Activated CD8-positive, alpha-beta memory T cell treated with anti-CD3 and anti-CD28 coated beads for 24 hours (primary cell): ENCODE results near the gene GASK1A.
"Not testable (repeated sequence)": the region's sequence is repeated elsewhere in the genome, so short reads cannot be mapped to it uniquely, and the experiment has no call there.

Experiments used
- DNase-seq: peaks from one replicate; pipeline ENCODE4 v3.0.0-alpha.2; 2020

GASK1A gene

DNA sequence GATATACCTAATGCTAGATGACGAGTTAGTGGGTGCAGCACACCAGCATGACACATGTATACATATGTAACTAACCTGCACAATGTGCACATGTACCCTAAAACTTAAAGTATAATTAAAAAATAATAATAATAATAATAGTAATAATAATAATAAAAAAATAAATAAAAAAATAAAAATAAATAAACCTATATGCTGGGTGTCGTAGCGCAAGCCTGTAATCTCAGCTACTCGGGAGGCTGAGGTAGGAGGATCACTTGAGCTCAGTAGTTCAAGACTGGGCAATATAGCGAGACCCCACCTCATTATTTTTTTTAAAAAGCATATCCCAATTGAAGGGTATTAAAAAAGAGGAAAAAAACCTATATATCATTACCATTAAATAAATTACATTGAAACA lies 91.6 kb downstream of the GASK1A start:
- not testable (repeated sequence) for DNase-seq

DNA sequence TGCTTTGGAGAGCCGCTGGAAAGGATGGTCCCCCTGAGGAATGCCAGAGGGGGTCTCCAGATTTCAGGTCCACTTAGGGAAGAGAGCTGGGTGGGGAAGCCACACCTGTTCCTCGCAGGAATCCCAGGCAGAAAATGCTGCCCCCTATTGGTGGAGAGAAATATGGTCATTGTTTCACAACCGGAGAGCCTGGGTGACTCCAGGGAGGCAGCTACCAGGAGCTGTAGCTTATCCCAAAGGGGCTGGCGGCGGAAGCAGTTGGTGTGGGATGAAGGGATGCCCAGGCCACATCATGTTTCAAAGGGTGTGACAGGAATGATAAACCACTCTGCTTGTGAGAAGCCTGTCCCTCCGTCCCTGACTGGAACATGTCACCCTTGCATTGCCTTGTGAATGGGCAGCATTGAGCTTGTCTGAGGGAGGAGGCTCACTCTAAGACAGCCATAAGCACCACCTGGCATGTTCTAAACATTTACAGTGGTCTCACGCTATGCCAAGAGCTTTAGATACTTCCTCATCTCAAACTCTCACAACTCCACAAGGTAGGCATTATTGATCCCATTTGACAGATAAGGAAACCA lies 92.3 kb downstream of the GASK1A start:
- no peak for DNase-seq

DNA sequence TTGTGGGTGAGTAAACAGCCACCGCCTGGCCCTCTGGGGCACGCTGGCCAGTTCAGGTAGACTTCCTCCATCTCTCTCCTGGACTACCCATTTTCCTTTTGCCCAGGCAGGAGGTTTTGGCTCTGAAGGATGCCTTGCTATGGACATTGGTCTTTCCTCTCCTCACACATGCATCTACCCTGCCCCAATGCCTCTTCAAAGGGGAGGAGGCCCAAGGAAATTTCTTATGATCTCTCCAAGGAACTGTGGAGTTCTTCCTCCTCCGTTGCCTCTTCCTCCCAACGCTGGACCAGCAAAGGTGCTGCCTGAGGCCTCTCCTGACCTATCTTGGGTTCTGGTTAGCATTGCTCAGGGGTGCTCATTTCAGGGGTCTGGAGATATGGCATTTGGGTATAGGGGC lies 93.2 kb downstream of the GASK1A start:
- no peak for DNase-seq

DNA sequence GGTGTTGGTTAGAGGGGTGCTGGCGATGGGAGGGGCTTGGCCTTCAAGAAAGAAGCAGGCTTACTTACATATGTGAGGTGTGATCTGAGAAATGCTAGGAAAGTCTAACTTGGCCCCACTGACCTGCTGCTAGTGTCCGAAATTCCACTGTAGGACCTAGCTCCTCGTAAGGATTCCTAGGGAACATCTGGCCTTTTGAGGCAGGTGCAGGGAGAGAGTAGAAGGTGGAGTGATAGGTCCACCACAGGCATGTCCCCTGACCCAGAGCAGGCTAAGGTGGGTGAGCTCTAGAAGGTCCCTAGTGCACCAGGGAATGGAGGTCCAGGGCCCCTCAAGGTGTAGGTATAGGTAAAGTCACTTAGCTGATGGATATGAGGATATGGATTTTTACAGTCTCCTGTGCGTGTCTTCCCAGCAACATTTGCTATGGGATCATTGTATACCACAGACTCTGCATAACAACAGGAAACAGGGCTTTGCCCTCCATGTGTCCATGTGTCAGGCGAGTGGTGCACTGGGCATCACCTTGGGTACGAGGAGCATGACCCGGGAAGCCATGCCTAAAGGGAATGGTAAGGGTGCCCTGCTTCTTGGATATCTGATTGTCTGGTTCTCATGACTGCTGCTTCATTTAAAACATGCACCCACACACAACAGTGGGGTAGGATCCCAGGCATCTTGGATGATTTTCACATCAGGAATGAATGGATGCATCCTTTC lies 94.2 kb downstream of the GASK1A start:
- no peak for DNase-seq

DNA sequence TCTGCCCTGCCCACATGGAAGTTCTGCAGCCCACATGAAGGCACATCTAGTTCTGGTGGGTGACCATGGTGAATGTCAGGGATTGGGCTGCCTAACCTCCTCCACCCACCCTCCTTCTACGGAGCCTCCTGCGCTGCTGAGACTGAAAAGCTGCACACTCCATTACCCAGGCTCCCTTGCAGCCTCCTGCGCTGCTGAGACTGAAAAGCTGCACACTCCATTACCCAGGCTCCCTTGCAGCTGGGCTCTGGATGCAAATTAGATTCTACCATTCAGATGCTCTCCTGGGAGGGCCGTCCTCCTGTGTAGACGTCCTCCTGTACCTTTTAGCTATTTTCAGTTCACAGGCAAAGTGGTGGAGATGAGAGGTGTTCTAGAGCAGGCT lies 94.7 kb downstream of the GASK1A start:
- DNase-seq: no peak

DNA sequence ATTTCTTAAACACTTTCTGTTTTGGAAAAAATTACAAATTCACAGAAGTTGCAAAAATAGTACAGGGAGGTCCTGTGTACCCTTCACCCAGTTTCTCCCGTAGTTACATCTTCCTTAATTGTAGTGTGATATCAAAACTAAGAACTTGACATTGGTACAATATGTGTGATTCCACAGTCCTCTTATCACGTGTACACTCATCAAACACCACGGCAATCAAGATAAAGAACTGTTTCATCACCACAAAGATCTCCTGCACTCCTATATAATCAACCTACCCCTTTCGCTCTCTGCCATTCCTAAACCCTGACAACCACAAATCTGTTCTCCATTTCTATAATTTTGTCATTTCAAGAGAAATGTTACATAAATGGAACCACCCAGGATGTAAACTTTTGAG lies 95.4 kb downstream of the GASK1A start:
- no peak for DNase-seq

DNA sequence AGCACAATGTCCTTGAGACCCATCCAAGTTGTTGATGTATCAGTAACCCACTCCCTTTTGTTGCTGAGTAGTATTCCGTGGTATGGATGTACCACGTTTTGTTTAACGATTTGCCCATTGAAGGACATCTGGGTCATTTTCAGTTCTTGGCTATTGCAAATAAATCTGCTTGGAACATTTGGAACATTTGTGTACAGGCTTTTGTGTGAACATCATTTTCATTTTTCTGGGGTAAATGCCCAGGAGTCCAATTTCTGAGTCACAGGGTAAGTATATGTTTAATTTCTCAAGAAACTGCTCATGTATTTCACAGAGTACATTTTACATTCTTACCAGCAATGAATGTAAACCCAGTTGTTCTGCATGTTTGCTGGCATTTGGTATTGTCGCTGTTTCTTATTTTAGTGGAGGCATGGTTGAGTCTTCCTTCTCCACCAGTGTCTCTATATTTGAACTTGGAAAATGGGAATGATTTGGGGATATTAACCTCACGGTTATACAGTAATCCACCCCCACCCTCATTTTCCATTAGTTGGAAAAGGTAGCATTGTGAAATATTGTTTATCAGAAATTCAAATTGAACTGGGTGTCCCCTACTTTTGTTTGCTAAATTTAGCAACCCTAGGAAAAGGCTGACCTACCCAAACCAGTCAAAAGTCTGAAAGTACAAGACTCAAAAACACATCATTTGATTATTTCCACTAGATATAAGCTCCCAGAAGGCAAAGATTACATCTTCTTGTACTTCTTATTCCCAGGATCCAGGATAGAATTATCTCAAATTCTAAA lies 96.0 kb downstream of the GASK1A start:
- no peak for DNase-seq

DNA sequence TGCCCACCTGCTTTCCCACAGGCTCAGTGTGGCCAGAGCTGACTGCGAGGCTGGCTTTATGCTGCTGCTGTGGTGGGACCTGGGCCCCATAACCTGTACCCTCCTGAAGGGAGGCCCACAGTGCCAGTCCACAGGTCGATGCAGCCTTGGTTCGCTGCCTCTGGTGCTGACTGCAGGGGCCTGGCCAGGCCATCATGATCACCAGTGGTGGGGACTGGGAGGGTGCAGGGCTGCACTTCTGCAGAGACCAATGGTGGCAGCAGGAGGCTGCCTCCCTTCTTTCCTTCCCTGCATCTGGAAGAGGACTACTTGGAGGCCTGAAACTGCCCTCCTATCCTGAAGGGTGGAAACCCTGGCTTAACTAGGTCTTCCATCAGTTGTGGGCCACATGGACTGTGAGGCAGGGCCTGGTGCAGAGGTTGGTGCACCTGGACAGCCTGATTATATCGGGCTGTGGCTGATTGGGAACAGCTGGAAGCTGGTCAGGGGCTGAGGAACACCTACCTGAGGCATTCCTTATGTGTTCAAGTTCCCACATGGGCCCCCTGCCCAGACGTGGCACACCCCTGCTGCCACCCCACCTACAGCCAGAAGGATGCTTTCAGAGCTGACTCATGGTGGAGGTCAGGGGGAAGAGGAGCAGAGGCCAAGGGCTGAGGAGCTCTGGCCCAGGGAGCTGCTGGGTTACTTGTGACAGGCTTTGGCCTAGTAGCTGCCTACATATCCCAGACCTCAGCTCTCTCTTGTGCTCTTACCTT lies 97.0 kb downstream of the GASK1A start:
- peak; percentile 42 for DNase-seq

DNA sequence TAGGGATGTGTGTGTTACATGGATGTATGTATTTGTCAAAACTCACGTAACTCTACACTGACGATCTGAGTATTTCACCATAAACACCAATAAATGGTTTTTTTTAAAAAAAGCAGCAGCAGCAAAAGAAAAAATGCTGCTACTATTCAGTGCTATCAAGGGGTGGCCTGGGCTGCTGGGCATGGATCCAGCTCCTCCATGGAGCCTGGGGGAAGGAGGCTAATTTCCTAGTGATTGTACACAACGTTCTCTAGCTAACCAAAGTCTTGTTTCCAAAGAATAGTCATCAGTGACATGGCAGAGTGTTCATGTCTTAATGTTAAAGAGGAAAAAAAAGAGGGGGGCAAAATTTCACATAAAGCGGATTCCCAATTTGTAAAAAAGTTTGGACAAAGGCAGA lies 97.7 kb downstream of the GASK1A start:
- no peak for DNase-seq

DNA sequence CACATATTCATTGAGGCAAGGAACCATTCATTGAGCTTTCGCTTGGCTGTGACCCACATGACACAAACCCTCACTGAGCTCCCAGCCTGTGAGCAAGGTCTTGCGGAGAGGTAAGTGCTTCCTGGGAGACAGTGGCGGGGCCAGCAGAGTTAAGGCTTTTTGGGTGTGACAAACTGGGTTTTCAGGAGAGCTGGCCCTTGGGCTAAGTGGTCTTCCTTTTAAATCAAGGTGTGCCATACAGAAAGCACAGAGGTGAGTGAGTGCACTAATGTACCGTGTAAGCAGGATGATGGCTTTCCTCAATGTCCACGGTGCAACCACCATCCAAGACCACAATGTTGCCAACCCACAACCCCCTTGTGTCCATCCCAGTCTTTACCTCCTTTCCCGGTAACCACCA lies 98.2 kb downstream of the GASK1A start:
- DNase-seq: peak; percentile 21

DNA sequence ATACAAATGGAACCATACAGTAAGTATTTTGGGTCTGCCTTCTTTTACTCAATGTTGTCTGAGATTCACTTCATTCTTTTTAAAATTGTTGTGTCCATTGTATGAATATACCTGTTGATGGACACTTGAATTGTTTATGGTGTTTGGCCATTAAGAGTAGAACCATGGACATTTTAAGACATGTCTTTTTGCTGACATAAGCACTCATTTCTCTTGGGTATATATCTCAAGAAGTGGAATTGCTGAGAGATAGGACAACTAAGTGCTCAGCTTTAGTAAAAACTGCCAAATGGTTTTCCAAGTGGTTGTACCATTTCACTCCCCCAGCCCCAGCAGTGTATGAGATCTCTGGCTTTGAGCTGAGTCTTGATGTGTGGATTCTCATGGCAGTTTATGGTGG lies 98.6 kb downstream of the GASK1A start:
- DNase-seq: no peak

DNA sequence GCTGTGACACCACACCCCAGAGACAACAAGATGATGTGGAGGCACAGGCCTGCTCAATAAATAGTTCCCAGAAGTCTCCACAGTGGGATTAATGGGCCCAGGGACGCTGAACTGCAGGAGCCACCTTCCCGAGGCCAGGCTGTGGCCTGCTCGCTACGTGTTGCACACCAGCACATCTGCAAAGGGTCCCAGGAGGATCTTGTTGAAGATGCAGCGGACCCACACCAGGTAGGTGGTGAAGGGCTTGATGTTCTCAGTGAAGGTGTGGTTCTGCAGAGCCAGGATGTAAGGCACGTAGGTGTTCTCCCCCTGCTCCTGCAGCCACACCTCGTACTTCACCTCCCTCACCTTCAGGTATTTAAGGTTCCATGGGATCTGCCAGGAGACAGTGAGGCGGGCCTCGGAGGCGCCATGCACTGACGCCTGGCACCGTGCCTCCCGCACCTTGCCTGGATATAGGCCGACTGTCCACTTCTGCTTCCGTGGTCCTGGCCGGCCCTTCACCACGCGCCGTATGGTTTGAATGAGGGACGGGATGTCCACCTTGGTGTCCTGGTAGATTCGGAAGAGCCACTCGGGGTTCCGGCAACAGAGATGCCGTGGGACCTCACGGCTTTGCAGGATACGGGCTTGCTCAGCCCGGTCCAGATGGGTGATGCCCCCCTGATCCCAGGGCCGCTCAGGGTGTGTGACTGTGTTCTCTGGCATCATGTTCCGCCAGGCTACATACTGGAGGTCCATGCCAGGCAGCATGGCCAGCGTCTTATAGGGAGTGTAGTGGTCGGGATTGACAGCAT lies 100.6 kb downstream of the GASK1A start:
- no peak for DNase-seq

DNA sequence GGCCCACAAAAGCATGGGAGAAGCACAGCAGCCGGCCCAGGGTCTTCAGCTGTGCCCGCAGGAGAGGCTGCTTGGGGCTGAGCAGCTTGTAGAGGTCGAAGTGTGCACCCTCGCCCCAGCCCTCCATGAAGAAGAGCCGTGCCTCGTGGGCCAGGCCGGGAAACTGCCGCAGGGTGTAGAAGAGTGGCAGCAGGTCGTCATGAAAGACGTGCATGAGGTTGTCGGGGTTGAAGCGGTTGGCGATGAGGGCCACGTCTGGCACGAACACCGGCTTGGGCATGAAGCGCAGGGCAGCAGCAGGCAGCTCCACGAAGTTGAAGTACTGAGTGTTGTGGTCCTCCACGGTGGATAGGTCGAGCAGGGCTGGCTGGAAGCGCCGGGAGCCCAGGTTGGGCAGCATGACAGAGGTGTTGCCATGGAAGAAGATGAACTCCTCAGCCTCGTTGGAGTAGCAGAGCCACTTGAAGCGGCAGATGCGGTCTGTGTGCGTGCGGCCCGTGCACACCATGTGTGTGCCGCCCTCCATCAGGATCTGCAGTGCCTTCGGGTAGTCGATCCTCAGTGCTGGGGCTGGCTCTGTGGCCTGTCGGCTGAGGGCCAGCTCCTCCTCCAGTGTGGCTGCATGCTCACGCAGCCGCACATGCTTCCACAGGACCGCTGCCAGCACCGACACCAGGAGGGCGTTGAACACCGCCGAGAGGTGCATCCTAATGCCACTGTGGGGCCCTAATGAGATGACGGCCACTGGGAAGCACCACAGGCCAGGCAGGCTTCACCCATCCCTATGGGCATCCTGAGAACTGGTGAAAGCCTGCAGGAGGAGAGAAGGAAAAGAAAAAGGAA lies 101.8 kb downstream of the GASK1A start:
- no peak for DNase-seq

DNA sequence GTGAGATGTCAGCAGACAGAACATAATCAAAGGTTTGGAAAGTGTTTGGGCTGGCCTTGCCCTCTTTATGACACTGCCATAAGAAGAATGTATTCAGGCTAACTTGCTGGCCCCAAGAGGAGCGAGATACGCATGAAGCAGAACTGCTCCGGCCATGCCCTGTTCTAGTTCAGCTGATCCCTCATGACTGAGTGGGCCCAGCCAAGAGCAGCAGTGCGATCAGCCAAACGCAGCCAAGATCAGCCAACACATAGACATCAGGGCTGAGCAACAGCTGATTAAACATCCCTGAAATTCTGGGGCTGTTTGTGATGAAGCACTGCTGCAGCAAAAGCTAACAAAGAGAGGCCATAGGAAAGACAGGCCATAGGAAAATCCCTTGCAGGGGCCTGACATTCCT lies 102.7 kb downstream of the GASK1A start:
- DNase-seq: no peak

DNA sequence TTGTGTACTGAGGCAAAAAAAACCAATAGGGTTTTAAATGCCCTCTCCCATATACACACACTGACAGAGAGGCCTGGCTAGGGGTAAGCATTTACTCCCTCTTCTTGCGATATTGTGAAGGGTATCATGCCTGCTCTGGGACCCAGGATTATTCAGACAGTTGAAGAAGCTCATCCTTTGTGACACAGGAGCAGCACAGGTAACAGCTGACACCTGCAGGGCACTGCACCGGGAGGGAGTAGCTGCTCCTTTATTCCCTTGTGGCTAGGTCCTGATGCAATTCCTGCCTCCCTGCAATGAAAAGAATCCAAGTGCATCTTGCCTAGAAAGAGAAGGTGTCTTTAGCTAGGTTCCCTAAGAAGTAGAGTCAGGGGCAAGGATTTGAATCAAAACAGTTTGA lies 103.3 kb downstream of the GASK1A start:
- no peak for DNase-seq

DNA sequence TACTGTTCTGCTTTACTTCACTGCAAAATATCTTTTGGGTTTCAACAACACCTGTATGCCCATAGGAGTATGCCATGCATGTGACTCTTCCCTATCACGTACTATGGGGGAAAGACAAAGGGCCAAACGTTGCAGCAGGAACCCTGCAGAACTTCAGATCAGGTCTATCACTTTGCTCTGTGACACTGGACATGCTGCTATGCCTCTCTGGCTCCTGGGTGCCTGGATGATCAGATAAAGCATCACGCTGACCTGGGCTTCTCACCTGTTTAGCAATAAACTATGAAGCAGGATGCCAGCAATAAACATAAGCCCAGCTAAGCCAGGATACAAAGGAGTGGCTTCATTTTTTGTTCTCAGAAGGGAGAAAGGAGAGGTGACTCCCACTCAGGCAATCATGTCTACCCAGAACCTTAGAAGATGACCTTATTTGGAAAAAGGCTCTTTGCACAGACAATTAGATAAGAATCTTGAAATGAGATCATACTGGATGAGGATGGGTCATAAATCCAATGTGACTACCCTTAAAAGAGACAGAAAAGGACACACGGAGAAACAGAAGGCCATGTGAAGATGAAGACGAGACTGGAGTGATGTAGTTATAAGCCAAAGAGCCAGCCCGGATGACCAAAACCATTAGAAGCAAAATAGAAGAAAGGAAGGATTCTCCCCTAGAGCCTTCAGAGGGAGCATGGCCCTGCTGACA lies 107.5 kb downstream of the GASK1A start:
- peak; percentile 30 for DNase-seq

DNA sequence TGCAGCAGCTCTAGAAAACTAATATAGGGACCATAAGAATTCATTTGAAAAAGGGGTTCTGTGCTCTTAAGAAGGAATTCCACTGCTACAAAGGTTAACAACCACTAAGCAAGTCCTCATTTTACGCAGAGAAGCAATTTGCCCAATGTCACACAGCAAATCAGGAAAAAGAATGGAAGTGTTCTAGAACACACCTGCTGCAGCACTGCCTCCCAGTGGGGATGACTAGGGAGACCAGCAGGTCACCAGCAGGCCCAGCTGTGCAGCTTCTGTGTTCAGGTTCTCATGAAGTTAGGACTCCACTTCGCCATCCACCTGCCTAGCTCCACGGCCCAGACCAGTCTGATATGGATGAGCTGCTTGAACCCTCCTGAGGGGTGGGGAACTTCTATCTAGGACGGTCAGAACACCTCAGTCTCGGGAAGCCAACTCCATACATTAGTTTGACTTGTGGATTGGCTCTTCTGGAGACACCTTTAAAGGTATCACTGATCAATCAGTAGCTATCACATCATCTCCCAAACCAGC lies 108.2 kb downstream of the GASK1A start:
- DNase-seq: no peak

DNA sequence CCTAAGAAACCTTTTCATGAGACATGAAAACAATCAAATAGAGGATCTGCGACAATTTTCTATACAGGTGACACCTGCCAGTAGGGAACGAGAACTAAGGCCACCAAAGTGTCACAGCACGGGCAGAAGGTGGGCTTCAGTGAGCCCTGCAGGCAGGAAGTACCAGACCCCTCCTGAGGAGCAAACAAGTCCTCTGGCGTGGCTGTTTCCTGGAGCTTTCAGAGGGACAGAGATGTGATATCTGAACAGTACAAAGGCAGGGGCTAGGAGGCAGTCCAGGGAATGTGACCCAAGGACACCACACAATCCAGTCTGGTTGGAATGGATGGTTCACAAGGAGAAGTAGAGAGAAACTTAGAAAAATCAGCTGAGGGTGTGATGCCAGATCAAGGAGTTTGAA lies 110.0 kb downstream of the GASK1A start:
- DNase-seq: no peak

DNA sequence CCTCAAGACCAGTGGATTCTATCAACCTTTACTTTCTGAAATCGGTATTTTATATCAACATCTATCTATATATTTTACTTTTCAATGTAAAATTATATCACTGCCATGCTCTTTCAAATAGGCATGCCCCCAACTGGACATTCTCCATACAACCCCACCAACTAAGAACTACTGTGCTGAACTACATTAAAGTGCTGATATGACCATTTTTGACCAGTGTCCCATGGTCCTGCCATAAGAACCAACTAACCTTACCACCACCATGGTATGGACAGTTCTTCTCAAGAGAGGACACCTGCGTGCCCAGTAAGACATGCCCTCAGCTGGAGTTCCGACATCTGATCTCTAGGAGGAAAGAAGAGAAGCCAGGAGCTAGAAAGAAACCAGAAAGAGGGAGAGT lies 111.1 kb downstream of the GASK1A start:
- DNase-seq: no peak

DNA sequence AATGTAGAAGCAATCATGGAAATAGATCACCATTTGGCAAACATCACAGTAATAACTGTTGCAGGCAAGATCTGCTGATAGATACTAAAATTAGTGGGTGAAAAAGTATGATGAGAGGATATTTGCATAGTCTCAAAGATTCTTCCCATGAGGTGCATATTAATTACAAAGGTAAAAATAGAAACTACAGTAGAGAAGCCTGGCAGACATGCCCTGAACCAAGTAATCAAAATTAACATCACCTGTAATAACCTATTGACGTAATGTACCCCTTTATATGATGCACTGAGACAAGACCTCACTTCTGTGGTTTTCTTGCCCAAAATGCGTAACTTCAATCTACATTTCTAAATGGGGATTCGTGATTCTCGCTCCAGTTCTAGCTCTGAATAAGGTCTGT lies 112.4 kb downstream of the GASK1A start:
- DNase-seq: no peak

DNA sequence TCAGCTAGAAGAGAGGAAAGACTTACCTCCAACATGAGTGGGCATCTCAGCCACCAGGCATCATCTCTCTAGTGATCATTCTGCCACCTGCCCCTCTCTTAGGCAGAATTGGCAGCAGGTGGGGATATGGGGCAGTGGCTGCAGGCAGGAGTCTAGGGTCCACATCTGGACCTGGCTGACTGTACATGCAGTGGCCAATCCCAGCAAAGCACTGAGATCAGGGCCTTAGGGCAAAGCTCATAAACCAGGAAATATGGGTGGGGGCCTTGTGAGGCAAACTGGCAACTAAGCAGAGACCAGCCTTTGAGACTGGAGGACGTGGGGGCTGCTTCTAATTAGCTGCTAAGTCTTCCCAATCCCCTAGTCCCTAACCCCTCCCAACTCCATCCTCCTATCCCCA lies 113.9 kb downstream of the GASK1A start:
- DNase-seq: no peak
